Effector memory CD4-positive, alpha-beta T cell (primary cell): ENCODE measurements around the gene CATSPER3.
"Not testable (repeated sequence)": the region's sequence is repeated elsewhere in the genome, so short reads cannot be mapped to it uniquely, and the experiment has no call there.

Source experiments
- DNase-seq, 3 donors: peaks; one replicate each; pipeline ENCODE4 v3.0.0-alpha.2; 2020
- H3K27ac ChIP-seq: 2 replicates; pipeline ENCODE4 v1.7.0; 2013; ENCODE audit warnings: mild to moderate bottlenecking, low read length, moderate library complexity; ENCODE audit not compliant: insufficient read depth, poor library complexity, severe bottlenecking
- H3K27me3 ChIP-seq: replicated peaks from 2 replicates; pipeline ENCODE4 v1.7.0; 2013; ENCODE audit warnings: mild to moderate bottlenecking, low read length; ENCODE audit not compliant: insufficient read depth, control insufficient read depth, poor library complexity, severe bottlenecking
- H3K36me3 ChIP-seq: 2 replicates; pipeline ENCODE4 v1.7.0; 2013; ENCODE audit warnings: mild to moderate bottlenecking, low read length, moderate library complexity; ENCODE audit not compliant: control insufficient read depth, insufficient read depth
- H3K4me1 ChIP-seq: 2 replicates; pipeline ENCODE4 v1.7.0; 2013; ENCODE audit warnings: low read length, mild to moderate bottlenecking; ENCODE audit not compliant: control insufficient read depth, insufficient read depth, poor library complexity, severe bottlenecking
- H3K4me3 ChIP-seq: 2 replicates; pipeline ENCODE4 v1.7.0; 2013; ENCODE audit warnings: low read length, low read depth, mild to moderate bottlenecking; ENCODE audit not compliant: insufficient read depth, poor library complexity, severe bottlenecking
- H3K9me3 ChIP-seq: 2 replicates; pipeline ENCODE4 v1.7.0; 2013; ENCODE audit warnings: mild to moderate bottlenecking, low read length, moderate library complexity; ENCODE audit not compliant: control insufficient read depth

The CATSPER3 gene

DNA sequence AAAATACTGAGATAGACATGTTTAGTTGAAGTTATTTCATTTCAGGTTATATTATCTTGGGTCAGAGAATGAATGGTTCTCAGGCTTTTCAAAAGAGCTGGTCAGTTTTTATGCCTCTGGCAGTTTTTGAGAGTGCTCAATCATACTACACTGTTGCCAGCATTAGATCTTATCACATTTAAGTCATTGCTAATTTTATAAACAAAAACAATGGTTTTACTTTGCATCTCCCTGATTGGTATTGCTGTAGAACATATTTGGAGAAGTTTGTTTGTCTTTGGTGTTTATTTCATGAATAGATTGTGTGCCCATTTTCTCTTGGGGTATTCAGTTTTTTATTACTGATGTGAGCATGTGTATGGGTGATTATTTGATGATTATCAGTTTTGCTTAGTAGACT is 1.5 kb downstream of the CATSPER3 start:
- no peaks in the 10 kb centered on the region for H3K36me3 ChIP-seq
- H3K4me1 ChIP-seq, result peaks cover 4% of the 10 kb centered on the region
- DNase-seq, result no peak
- no peak overlapping the region for H3K4me3 ChIP-seq
- no peaks in the 10 kb centered on the region for H3K27me3 ChIP-seq
- no peaks in the 10 kb centered on the region for H3K9me3 ChIP-seq
- no peak overlapping the region for H3K27ac ChIP-seq

DNA sequence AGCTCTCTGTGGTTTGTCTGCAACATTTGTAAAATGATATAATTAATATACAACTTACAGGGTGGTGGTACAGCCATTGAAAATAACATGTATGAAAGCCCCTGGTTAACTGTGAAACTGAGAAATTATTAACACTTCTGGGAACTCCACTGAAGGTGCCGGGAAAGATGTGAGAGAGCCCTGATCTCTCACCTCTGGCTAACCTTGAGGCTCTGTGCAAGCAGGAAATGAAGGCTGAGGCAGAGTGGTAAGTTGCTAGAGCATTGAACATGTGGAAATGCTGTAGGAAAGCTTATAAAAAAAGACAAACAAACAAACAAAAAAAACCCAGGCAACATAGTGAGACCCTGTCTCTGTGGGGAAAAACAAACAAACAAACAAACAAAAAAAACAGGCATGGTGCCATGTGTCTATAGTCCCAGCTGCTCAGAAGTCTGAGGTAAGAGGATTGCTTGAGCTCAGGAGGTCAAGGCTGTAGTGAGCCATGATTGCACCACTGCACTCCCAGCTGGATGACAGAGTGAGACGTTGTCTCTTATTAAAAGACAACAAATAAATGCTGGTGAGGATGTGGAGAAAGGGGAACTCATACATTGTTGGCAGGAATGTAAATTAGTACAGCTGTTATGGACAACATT is 7.5 kb downstream of the CATSPER3 start:
- Histone ChIP-seq H3K27me3 (no peaks in the 10 kb centered on the region), H3K4me1 (no peaks in the 10 kb centered on the region), H3K4me3 (no peak overlapping the region), H3K9me3 (no peaks in the 10 kb centered on the region), H3K27ac (no peak overlapping the region), H3K36me3 (peaks cover 3% of the 10 kb centered on the region)
- DNase-seq, result no peak

DNA sequence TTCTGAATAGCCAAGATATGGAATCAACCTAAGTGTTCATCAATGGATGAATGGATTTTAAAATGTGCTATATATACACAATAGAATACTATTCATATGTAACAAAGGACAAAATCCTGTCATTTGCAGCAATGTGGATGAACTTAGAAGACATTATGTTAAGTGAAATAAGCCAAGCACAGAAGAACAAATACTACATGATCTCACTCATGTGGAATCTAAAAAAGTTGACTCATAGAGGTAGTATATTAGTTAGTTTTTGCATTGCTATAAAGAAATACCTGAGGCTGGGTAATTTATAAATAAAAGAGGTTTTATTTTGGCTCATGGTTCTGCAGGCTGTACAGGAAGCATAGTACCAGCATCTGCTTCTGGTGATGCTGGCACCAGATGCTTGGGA is 8.1 kb downstream of the CATSPER3 start:
- Histone ChIP-seq H3K27me3 (no peaks in the 10 kb centered on the region), H3K4me3 (no peak overlapping the region), H3K4me1 (no peaks in the 10 kb centered on the region), H3K27ac (no peak overlapping the region), H3K9me3 (no peaks in the 10 kb centered on the region), H3K36me3 (peaks cover 3% of the 10 kb centered on the region)
- no peak for DNase-seq

DNA sequence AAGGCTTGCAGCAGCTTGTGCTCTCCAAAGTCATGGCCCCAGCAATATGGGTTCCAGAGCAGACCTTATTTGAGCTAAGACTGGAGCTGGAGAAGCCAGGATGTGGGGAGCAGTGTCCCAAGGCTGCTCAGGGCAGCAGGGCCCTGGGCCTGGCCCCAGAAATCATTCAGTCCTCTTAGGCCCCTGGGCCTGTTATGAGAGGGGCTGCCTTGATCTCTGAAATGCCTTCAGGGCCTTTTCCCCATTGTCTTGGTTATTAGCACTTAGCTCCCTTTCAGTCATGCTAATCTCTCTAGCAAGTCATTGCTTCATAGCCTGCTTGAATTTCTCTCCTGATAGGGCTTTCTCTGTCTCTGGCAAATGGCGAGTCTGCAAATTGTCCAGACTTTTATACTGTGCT is 9.1 kb downstream of the CATSPER3 start:
- Histone ChIP-seq H3K4me3 (no peak overlapping the region), H3K36me3 (peaks cover 3% of the 10 kb centered on the region), H3K27me3 (no peaks in the 10 kb centered on the region), H3K9me3 (peaks cover 5% of the 10 kb centered on the region), H3K4me1 (no peaks in the 10 kb centered on the region), H3K27ac (no peak overlapping the region)
- no peak for DNase-seq

DNA sequence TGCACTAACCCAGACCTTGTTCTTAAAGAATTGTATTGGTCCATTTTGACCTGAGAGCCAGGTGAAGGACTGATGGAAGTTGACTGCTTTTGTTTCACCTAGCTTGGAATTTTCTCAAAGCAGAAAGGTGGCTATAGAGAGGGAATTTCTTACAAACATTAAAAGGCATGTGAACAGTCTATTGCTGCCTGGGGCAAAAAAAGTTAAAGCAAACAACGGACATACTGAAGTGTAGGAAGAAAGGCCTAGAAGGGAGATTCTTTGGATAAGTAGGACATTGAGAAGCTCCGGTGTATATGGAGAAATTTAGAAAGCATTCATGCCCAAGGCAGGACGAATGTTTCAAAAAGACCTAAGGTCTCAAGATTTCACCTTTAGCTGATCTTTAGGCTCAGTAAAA is 11.7 kb downstream of the CATSPER3 start:
- Histone ChIP-seq H3K27me3 (no peaks in the 10 kb centered on the region), H3K27ac (no peak overlapping the region), H3K4me1 (no peaks in the 10 kb centered on the region), H3K36me3 (peaks cover 3% of the 10 kb centered on the region), H3K9me3 (peaks cover 8% of the 10 kb centered on the region), H3K4me3 (no peak overlapping the region)
- no peak for DNase-seq

DNA sequence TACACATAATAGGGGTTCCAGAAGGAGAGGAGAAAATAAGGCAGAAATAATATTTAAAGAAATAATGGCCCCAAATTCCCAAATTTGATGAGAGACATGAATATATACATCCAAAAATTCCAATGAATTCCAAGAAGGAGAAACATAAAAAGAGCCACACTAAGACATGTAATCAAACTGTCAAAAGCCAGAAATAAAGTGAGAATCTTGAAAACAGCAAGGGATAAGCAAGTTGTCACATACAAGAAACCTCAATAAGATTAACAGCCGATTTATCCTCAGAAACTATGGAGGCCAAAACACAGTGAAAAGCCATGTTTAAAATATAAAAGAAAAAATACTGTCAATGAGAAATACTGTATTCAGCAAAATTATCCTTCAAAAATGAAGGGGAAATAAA is 14.5 kb downstream of the CATSPER3 start:
- no peaks in the 10 kb centered on the region for H3K27me3 ChIP-seq
- DNase-seq, result no peak
- no peaks in the 10 kb centered on the region for H3K4me1 ChIP-seq
- H3K4me3 ChIP-seq, result no peak overlapping the region
- peaks cover 8% of the 10 kb centered on the region for H3K9me3 ChIP-seq
- H3K27ac ChIP-seq, result no peak overlapping the region
- no peaks in the 10 kb centered on the region for H3K36me3 ChIP-seq

DNA sequence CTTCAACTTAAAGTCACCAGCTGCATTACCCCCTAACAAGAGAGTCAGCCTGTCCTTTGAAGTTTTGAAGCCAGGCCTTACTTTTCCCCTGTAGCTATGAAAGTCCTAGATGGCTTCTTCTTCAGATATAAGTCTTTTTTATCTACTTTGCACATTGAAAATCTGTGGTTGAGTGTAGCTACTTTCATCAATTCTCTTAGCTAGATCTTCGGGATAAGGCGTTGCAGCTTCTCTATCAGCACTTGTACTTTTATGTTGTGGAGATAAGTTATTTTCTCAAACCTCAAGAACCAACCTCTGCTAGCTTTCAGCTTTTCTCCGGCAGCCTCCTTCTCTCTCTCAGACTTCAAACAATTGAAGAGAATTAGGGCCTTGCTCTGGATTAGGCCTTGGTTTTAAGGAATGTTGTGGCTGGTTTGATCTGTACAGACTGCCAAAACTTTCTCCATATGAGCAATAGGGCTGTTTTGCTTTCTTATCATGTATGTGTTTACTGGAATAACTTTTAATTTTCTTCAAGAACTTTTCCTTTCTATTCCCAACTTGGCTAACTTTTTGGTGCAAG is 21.6 kb downstream of the CATSPER3 start:
- Histone ChIP-seq H3K4me1 (no peaks in the 10 kb centered on the region), H3K27ac (no peak overlapping the region), H3K27me3 (no peaks in the 10 kb centered on the region), H3K36me3 (no peaks in the 10 kb centered on the region), H3K9me3 (no peaks in the 10 kb centered on the region), H3K4me3 (no peak overlapping the region)
- DNase-seq, result no peak

DNA sequence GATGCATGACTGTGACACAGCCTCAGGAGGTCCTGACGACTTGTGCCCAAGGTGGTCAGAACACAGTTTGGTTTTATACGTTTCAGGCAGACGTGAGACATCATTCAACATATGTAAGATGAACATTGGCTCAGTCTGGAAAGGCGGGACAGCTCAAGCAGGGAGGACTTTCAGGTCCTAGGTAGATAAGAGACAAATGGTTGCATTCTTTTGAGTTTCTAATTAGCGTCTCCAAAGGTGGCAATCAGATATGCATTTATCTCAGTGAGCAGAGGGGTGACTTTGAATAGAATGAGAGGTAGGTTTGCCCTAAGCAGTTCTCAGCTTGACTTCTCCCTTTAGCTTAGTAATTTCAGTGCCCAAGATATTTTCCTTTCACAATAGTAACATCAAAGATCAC is 22.5 kb downstream of the CATSPER3 start:
- H3K36me3 ChIP-seq, H3K4me1 ChIP-seq, H3K27ac ChIP-seq, H3K4me3 ChIP-seq, H3K9me3 ChIP-seq, H3K27me3 ChIP-seq, DNase-seq: not testable (repeated sequence)

DNA sequence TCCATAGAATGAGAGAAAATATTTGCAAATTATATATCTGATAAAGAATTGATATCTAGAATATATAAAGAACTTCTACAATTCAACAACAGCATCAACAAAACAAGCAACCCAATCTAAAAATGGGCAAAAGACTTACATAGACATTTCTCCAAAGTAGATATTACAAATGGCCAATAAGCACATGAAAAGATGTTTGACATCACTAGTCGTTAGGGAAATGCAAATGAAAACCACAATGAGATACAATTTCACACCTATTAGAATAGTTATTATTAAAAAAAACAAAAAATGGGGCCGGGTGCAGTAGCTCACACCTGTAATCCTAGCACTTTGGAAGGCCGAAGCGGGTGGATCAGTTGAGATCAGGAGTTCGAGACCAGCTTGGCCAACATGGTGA is 24.4 kb downstream of the CATSPER3 start:
- no peaks in the 10 kb centered on the region for H3K27me3 ChIP-seq
- no peak for DNase-seq
- H3K27ac ChIP-seq, result no peak overlapping the region
- no peaks in the 10 kb centered on the region for H3K36me3 ChIP-seq
- H3K4me1 ChIP-seq, result no peaks in the 10 kb centered on the region
- no peaks in the 10 kb centered on the region for H3K9me3 ChIP-seq
- H3K4me3 ChIP-seq, result no peak overlapping the region

DNA sequence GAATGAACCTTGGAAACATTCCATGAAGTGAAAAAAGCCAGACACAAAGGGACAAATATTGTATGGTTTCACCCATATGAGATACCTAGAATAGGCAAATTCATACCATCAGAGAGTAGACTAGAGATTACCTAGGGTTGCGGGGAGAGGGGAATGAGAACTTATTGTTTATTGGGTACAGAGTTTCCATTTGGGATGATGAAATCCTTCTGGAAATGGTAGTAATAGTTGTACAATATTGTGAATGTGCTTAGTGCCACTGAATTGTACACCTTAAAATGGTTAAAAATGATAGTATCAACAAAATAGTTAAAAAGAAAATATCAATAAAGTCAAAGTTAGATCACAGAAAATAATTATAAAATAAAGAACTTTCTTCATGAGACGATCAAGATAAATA is 25.5 kb downstream of the CATSPER3 start:
- H3K36me3 ChIP-seq, result no peaks in the 10 kb centered on the region
- no peaks in the 10 kb centered on the region for H3K4me1 ChIP-seq
- no peak overlapping the region for H3K27ac ChIP-seq
- no peaks in the 10 kb centered on the region for H3K27me3 ChIP-seq
- DNase-seq, result no peak
- no peak overlapping the region for H3K4me3 ChIP-seq
- H3K9me3 ChIP-seq, result no peaks in the 10 kb centered on the region
